ENCODE measurements around the gene GPC5. TPM values are rescaled to one million over a fixed set of nuclear protein-coding genes. Genes with fewer than 3 reads are reported as not detected.
"Not testable (repeated sequence)": the region's sequence is repeated elsewhere in the genome, so short reads cannot be mapped to it uniquely, and the experiment has no call there.

GPC5 gene
- total RNA-seq, 2 experiments from 2014 or later = 0.06 TPM; not detected in 1

DNA sequence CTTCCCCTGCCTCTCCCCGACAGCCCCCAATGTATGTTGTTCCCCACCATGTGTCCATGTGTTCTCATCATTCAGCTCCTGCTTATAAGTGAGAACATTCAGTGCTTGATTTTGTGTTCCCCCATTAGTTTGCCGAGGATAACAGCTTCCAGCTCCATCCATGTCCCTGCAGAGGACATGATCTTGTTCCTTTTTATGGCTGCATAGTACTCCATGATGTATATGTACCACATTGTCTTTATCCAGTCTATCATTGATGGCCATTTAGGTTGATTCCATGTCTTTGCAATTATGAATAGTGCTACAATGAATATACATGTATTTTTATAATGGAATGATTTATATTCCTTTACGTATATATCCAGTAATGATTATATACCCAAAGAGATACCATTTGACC lies 399.9 kb downstream of the GPC5 start:
- H3K4me3 Mint-ChIP-seq; H3K27me3 Mint-ChIP-seq; H3K27ac Mint-ChIP-seq; H3K4me1 Mint-ChIP-seq; H3K36me3 Mint-ChIP-seq (ENCODE audit: low read depth); CTCF ChIA-PET; DNase-seq; H3K9me3 Mint-ChIP-seq; POLR2A ChIA-PET: not testable (repeated sequence)

DNA sequence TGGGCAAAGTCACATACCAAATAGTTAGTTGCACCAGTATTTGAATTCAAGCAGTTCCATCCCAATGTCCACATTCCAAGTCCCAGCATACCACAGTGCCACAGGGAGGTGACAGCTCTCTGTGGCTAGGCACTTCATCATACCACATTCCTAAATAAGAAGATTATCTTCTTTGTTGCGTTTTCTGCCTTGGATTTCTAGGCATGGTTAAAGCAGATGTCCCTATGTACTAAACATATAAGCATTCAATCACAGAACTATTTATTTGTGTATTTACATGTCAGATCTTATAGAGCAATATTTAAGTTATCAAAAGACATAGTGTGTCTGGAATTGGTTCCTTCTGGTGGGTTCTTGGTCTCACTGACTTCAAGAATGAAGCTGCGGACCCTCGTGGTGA lies 403.4 kb downstream of the GPC5 start:
- DNase-seq; H3K4me3 Mint-ChIP-seq; H3K4me1 Mint-ChIP-seq; POLR2A ChIA-PET; H3K36me3 Mint-ChIP-seq (ENCODE audit: low read depth); CTCF ChIA-PET; H3K27ac Mint-ChIP-seq; H3K27me3 Mint-ChIP-seq; H3K9me3 Mint-ChIP-seq: not testable (repeated sequence)

DNA sequence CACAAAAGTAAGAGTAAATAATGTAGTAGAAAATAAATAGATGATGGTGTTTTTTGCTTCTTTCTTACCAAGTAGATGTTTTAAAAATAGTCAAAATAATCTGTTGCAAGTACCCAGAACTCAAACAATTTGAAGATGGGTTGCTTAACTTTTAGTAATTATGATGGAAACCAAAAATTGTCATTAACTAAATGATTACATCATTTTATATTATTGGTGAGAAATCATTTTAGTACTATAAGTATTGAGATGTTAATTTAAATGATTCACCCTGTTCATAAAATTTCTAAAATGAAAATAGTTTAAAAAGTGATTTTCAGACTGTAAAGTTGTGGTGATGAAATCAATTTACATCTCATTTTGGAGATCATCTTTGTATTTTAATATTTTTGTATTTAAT lies 404.5 kb downstream of the GPC5 start:
- ChIA-PET CTCF (no interaction called here), POLR2A (no interaction called here)
- Mint-ChIP-seq H3K9me3 (peaks cover 3% of the 10 kb centered on the region), H3K4me3 (no peak overlapping the region), H3K36me3 (ENCODE audit: low read depth) (no peaks in the 10 kb centered on the region), H3K27me3 (no peaks in the 10 kb centered on the region), H3K27ac (no peak overlapping the region), H3K4me1 (no peaks in the 10 kb centered on the region)
- no peak for DNase-seq

DNA sequence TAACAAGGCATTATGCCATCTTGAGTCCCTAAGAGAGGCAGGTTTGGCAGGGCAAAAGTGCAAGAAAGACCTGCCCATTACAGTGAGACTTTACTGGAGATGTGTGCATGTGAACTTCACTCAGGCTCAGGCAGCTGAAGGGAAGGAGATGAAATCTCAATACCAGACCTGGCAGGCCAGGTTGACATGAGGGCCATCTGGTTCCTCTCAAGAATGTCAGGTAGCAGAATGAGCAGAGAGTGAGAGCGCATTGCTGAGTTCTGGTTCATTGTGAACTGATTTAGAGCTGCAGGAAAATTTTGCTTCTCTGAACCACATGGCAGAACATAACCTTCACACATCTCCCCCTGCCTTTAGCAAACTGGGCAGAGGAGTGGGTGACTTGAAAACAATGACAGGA lies 406.3 kb downstream of the GPC5 start:
- no peaks in the 10 kb centered on the region for H3K36me3 Mint-ChIP-seq (ENCODE audit: low read depth)
- no peak overlapping the region for H3K27ac Mint-ChIP-seq
- H3K27me3 Mint-ChIP-seq = no peaks in the 10 kb centered on the region
- ChIA-PET CTCF (no interaction called here), POLR2A (no interaction called here)
- no peak overlapping the region for H3K4me3 Mint-ChIP-seq
- DNase-seq = no peak
- no peaks in the 10 kb centered on the region for H3K4me1 Mint-ChIP-seq
- no peaks in the 10 kb centered on the region for H3K9me3 Mint-ChIP-seq

DNA sequence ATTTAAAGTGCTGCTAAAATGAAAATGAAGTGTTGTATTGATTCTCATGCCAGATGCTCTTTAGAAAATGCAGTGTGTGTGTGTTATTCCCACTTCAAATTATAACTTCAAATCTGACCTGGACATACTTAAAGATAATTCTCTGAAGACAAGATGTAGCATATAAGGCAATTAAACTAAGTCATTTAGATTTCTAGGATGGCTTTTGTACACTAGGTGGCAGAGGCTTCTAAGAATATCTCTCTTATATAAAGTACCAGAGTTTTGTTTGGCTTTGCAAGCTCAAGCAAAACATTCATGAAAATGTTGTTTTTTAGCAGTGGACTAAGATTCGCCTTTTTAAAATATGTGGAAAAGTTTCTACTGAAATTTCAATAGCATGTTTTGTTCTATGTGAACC lies 407.2 kb downstream of the GPC5 start:
- CTCF ChIA-PET = interaction anchor here (0.7 kb wide), 1 partner anchor 26 kb away, joined by 3 read pairs; no protein-coding TSS in a partner anchor
- H3K9me3 Mint-ChIP-seq = no peaks in the 10 kb centered on the region
- H3K27ac Mint-ChIP-seq = no peak overlapping the region
- no peaks in the 10 kb centered on the region for H3K27me3 Mint-ChIP-seq
- H3K36me3 Mint-ChIP-seq (ENCODE audit: low read depth) = no peaks in the 10 kb centered on the region
- no peak for DNase-seq
- H3K4me3 Mint-ChIP-seq = no peak overlapping the region
- POLR2A ChIA-PET = no interaction called here
- H3K4me1 Mint-ChIP-seq = no peaks in the 10 kb centered on the region

DNA sequence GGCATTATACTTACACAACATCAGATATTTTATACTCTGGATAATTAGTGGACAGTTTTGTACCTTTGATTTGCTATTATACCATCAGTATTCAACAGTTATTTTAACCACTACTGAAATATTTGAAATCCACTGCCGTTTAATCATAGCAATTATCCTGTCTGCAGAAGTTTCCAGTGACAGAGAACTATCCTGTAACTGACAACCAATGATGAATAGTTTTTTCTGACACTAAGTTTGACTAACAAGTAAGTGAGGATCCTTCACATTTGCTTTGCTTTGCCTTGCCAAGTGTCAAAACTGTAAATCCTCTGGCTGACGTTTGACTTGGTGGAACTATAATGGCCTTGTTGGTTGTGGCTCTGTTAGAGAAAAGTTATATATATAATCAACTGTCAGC lies 410.7 kb downstream of the GPC5 start:
- no peaks in the 10 kb centered on the region for H3K9me3 Mint-ChIP-seq
- ChIA-PET POLR2A (no interaction called here), CTCF (no interaction called here)
- no peak for DNase-seq
- H3K36me3 Mint-ChIP-seq (ENCODE audit: low read depth) = no peaks in the 10 kb centered on the region
- H3K4me1 Mint-ChIP-seq = no peaks in the 10 kb centered on the region
- no peak overlapping the region for H3K4me3 Mint-ChIP-seq
- no peak overlapping the region for H3K27ac Mint-ChIP-seq
- no peaks in the 10 kb centered on the region for H3K27me3 Mint-ChIP-seq

DNA sequence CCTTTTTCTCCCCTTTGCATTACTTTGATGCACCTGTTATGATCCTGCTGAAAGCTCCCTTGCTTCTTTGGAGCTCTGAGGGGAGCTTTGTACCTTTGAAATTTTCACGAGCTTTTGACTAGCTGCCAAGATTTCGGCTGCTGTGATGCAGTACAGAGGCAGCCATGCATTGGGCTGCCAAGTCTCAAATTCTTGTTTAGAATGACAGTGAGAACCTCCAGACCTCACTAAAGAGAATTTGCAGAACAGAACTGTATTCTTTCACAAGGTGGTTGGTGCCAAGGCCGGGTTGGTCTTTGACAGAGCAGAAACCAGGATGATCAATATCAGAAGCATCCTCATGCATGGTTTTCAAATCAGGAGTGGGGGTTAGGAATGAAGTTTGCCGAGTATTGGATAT lies 414.8 kb downstream of the GPC5 start:
- ChIA-PET CTCF (no interaction called here), POLR2A (no interaction called here)
- Mint-ChIP-seq H3K36me3 (ENCODE audit: low read depth) (no peaks in the 10 kb centered on the region), H3K27me3 (no peaks in the 10 kb centered on the region), H3K9me3 (no peaks in the 10 kb centered on the region), H3K4me1 (no peaks in the 10 kb centered on the region), H3K27ac (no peak overlapping the region), H3K4me3 (no peak overlapping the region)
- no peak for DNase-seq

DNA sequence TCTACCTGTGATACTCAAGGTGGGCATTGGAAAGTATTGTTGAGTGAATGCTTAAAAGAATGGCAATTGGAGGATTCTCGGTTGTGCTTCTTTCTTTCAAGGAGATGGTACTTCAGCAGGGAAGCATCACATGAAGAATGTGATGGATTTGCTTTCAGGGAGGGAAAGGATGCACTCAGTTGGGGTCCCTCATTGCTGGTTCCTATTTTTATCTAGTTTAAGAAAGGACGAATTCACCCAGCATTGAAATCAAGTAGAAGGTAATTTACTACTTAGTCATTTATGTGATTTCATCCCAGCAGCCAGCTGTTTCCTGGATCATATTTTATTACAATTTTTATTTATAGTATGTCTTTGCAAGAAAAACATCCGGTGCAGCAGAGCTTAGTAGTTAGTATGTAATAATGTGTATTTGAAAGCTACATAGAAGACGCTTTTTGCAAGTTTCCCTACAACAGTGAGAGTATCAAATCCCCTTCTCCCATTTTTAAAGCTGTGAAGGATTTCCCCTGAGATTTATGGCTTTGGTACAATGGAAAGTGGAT lies 417.9 kb downstream of the GPC5 start:
- H3K27ac Mint-ChIP-seq = no peak overlapping the region
- CTCF ChIA-PET = no interaction called here
- POLR2A ChIA-PET = no interaction called here
- H3K4me1 Mint-ChIP-seq = no peaks in the 10 kb centered on the region
- no peaks in the 10 kb centered on the region for H3K9me3 Mint-ChIP-seq
- no peaks in the 10 kb centered on the region for H3K27me3 Mint-ChIP-seq
- no peaks in the 10 kb centered on the region for H3K36me3 Mint-ChIP-seq (ENCODE audit: low read depth)
- DNase-seq = no peak
- H3K4me3 Mint-ChIP-seq = no peak overlapping the region

DNA sequence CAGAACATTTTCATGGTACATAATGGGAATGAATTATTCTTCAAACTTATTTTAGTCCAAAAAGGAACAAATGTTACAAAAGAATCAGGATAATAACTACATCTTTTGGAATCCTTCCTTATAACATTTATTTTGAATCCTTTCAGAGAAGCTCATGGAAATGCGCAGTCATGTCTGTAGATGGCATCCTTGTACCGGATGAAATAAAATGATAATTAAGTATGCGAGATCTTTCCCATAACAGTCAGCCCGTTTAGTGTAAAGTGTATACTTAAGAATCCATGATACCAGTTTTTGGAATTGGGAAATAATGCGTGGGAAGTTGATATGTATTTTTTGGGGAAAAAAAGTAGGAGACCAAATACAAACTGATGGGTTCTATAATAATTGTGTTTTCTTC lies 418.8 kb downstream of the GPC5 start:
- Mint-ChIP-seq H3K4me3 (no peak overlapping the region), H3K27ac (no peak overlapping the region), H3K4me1 (no peaks in the 10 kb centered on the region), H3K27me3 (no peaks in the 10 kb centered on the region), H3K36me3 (ENCODE audit: low read depth) (no peaks in the 10 kb centered on the region), H3K9me3 (no peaks in the 10 kb centered on the region)
- DNase-seq = no peak
- CTCF ChIA-PET = no interaction called here
- POLR2A ChIA-PET = no interaction called here

DNA sequence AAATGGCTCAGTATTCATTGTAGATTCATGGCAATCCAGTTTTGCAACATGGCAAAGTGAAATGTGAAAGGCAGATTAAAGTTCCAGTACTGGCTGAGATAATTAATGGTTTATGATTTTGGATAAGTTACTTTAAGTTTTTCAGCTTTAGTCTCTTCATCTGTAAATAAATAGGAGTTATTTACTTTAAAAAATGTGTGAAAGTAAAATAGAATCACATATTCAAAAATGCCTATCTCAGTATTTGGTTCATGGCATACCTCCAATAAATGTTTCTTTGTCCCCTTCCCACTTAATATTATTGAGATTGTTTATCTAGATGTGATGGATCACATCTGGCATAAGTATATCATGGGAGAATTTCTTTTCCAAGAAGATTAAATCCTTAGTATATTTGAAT lies 426.0 kb downstream of the GPC5 start:
- H3K36me3 Mint-ChIP-seq (ENCODE audit: low read depth) = no peaks in the 10 kb centered on the region
- no peaks in the 10 kb centered on the region for H3K4me1 Mint-ChIP-seq
- H3K9me3 Mint-ChIP-seq = peaks cover under 1% of the 10 kb centered on the region
- H3K4me3 Mint-ChIP-seq = no peak overlapping the region
- no peaks in the 10 kb centered on the region for H3K27me3 Mint-ChIP-seq
- no peak for DNase-seq
- H3K27ac Mint-ChIP-seq = no peak overlapping the region
- CTCF ChIA-PET = no interaction called here
- POLR2A ChIA-PET = no interaction called here

DNA sequence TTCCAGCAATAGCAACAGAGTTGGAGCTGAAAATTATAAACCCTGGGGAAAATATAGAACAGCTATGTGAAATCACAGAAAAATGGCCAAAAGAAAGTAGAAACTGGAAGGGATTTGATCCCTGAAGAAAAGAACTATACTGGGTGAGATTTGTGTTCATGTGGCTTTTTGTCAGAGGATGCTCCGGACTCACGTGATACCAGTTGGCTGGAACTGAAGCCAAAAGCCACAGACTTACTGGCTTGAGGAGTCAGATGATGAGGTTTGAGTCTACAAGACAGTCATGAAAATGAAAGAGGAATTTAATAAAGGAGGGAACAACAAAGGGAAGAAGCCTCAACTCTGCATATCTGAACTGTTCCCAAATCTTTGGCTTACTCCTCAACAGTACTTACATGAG lies 427.1 kb downstream of the GPC5 start:
- POLR2A ChIA-PET = no interaction called here
- CTCF ChIA-PET = no interaction called here
- Mint-ChIP-seq H3K4me1 (no peaks in the 10 kb centered on the region), H3K27ac (no peak overlapping the region), H3K36me3 (ENCODE audit: low read depth) (no peaks in the 10 kb centered on the region), H3K4me3 (no peak overlapping the region), H3K9me3 (peaks cover 2% of the 10 kb centered on the region), H3K27me3 (no peaks in the 10 kb centered on the region)
- DNase-seq = no peak

DNA sequence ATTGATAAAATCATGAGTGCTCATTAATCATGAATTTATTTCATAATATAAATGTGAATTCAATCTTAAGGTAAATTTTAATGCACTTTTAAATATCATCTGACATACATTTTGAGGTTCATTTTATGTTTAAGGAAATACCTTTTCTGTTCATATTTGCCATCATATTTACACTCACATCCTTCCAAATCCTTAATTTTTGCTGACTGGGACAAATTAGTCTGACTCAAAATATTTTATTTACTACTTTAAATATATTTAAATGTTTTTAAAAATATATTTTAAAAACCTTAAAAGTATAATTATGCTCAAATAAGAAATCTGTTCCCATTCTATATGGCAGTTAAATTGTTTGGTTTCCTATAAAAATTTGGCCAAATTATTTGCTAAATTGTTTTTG lies 438.1 kb downstream of the GPC5 start:
- Mint-ChIP-seq H3K4me1 (no peaks in the 10 kb centered on the region), H3K27me3 (no peaks in the 10 kb centered on the region), H3K27ac (no peak overlapping the region), H3K9me3 (no peaks in the 10 kb centered on the region), H3K36me3 (ENCODE audit: low read depth) (no peaks in the 10 kb centered on the region), H3K4me3 (no peak overlapping the region)
- no peak for DNase-seq
- ChIA-PET POLR2A (no interaction called here), CTCF (no interaction called here)

DNA sequence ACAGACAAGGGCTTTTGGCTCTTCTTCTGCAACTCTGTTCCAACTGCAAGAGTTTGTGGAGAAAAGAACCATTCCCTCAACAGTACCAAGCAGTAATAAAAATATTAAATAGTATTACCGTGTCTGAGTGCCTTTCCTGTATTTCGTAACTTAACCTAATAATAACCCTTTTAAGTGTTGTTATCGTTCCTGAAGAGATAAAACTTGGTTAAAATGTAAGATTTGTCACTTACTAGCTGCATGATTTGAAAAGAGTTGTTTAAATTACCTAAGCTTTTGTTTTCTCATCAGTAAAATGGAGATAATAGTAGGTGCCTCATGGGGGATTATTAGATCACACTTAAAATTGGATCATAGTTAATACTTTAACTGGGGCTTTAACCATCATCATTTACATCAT lies 447.2 kb downstream of the GPC5 start:
- Mint-ChIP-seq H3K4me1 (no peaks in the 10 kb centered on the region), H3K4me3 (no peak overlapping the region), H3K9me3 (no peaks in the 10 kb centered on the region), H3K36me3 (ENCODE audit: low read depth) (no peaks in the 10 kb centered on the region), H3K27ac (no peak overlapping the region), H3K27me3 (no peaks in the 10 kb centered on the region)
- ChIA-PET POLR2A (no interaction called here), CTCF (no interaction called here)
- no peak for DNase-seq

DNA sequence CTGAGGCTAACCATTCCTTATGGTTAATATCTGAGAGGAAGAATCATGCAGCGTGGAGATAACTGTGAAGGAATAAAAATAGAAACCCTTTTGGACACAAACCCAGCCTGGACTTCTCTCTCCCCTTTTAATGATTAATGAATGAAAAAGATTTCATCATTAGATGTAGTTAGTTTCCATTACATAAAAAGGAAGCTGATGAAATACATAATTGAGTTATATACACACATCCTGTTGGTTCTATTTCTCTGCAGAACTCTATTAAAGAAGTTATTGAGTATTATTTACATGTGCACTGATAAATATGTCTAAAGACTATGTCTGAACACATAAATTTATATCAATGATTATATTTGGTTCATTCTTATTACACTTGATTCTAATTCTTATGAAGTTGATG lies 465.3 kb downstream of the GPC5 start:
- DNase-seq = no peak
- H3K4me1 Mint-ChIP-seq = no peaks in the 10 kb centered on the region
- CTCF ChIA-PET = no interaction called here
- H3K4me3 Mint-ChIP-seq = no peak overlapping the region
- H3K9me3 Mint-ChIP-seq = no peaks in the 10 kb centered on the region
- no peaks in the 10 kb centered on the region for H3K27me3 Mint-ChIP-seq
- no peak overlapping the region for H3K27ac Mint-ChIP-seq
- no peaks in the 10 kb centered on the region for H3K36me3 Mint-ChIP-seq (ENCODE audit: low read depth)
- POLR2A ChIA-PET = no interaction called here

DNA sequence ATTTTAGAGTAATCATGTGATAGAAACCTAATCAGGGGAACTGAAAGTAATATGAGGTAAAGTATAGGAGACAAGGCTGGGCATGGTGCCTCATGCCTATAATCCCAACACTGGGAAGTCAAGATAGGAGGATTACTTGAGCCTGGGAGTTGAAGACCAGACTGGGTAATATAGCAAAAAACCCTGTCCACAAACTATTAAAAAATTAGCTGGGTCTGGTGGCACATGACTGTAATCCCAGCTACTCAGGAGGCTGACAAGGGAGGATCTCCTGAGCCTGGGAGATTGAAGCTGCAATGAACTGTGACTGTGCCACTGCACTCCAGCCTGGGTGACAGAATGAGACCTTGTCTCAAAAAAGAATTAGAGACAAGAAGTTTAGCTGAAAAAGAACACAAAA lies 469.9 kb downstream of the GPC5 start:
- no peaks in the 10 kb centered on the region for H3K4me1 Mint-ChIP-seq
- no peaks in the 10 kb centered on the region for H3K27me3 Mint-ChIP-seq
- H3K4me3 Mint-ChIP-seq = no peak overlapping the region
- ChIA-PET CTCF (no interaction called here), POLR2A (no interaction called here)
- DNase-seq = no peak
- no peak overlapping the region for H3K27ac Mint-ChIP-seq
- no peaks in the 10 kb centered on the region for H3K36me3 Mint-ChIP-seq (ENCODE audit: low read depth)
- no peaks in the 10 kb centered on the region for H3K9me3 Mint-ChIP-seq
